ENCODE measurements around the gene CYP1A1.

The CYP1A1 gene

GRCh38 chr15:74682954-74683353 is 42.4 kb downstream of the CYP1A1 start:
- DNase-seq, result no peak

- no peak for DNase-seq
Observed at GRCh38 chr15:74680456-74680855, 44.9 kb downstream of the CYP1A1 start.

GRCh38 chr15:74676801-74677200 is 48.5 kb downstream of the CYP1A1 start:
- no peak for DNase-seq

- DNase-seq, result no peak
Observed at GRCh38 chr15:74674161-74674560, 51.2 kb downstream of the CYP1A1 start.

GRCh38 chr15:74669627-74670026 is 55.7 kb downstream of the CYP1A1 start:
- no peak for DNase-seq

Measured in DMS153 (cell line).